ENCODE data around the gene LTF.
"Not testable (repeated sequence)": the region's sequence is repeated elsewhere in the genome, so short reads cannot be mapped to it uniquely, and the experiment has no call there.

Gene LTF

GRCh38 chr3:46412786-46413298 is 51.9 kb downstream of the LTF start:
- DNase-seq: peak in 1 of 4 experiments; percentile 37

GRCh38 chr3:46411271-46411670 is 53.4 kb downstream of the LTF start:
- DNase-seq: no peak

GRCh38 chr3:46410669-46411068 is 54.0 kb downstream of the LTF start:
- DNase-seq: no peak

- peak in 1 of 4 experiments; percentile 13 for DNase-seq
These were observed 54.8 kb downstream of the LTF start for GRCh38 chr3:46409739-46410489.

- DNase-seq: no peak
These were observed 55.9 kb downstream of the LTF start for GRCh38 chr3:46408853-46409252.

GRCh38 chr3:46407970-46408369 is 56.7 kb downstream of the LTF start:
- DNase-seq: peak; percentile 64 to 78 (median 67)

- DNase-seq: peak; percentile 88 to 96 (median 93)
These were observed 57.7 kb downstream of the LTF start, which contains the start of the genes CCR5AS and CCRL2 for GRCh38 chr3:46406788-46407611. TSS of gene CCR5AS (minus strand) at chr3:46407066. TSS of gene CCRL2 (plus strand) at chr3:46407259. CDS start at chr3:46408080, 821 bp downstream.

- peak; percentile 93 to 98 (median 94) for DNase-seq
These were observed 58.3 kb downstream of the LTF start for GRCh38 chr3:46406443-46406787.

- peak; percentile 84 to 95 (median 92) for DNase-seq
These were observed 59.2 kb downstream of the LTF start for GRCh38 chr3:46405301-46406019.

- DNase-seq: not testable (repeated sequence)
These were observed 61.8 kb downstream of the LTF start for GRCh38 chr3:46402902-46403301.

- DNase-seq: no peak
These were observed 63.1 kb downstream of the LTF start for GRCh38 chr3:46401579-46401978.

GRCh38 chr3:46400846-46401245 is 63.9 kb downstream of the LTF start:
- DNase-seq: no peak

- DNase-seq: peak in 2 of 4 experiments; percentile 37 to 65
These were observed 64.5 kb downstream of the LTF start for GRCh38 chr3:46400000-46400734.

- DNase-seq: peak; percentile 36 to 76 (median 60)
These were observed 65.1 kb downstream of the LTF start for GRCh38 chr3:46399557-46399956.

- peak; percentile 38 to 62 (median 59) for DNase-seq
These were observed 65.6 kb downstream of the LTF start for GRCh38 chr3:46399098-46399497.

- no peak for DNase-seq
These were observed 66.3 kb downstream of the LTF start for GRCh38 chr3:46398186-46398955.

GRCh38 chr3:46397111-46397510 is 67.6 kb downstream of the LTF start:
- DNase-seq: no peak

- DNase-seq: peak; percentile 78 to 92 (median 88)
These were observed 68.8 kb downstream of the LTF start for GRCh38 chr3:46395766-46396530.

GRCh38 chr3:46395210-46395661 is 69.5 kb downstream of the LTF start:
- DNase-seq: peak; percentile 77 to 92 (median 84)
